GM06990 (cell line): ENCODE results near the gene TREH.

Experiments used
- DNase-seq: peaks from one replicate; pipeline ENCODE4 v3.0.0-alpha.2; 2011; ENCODE audit not compliant: insufficient read length; ENCODE audit errors: extremely low read depth
- H3K27me3 ChIP-seq: replicated peaks from 2 replicates; pipeline ENCODE4 v1.6.0; 2011; ENCODE audit warnings: low read length; ENCODE audit not compliant: control insufficient read depth, insufficient read depth
- H3K36me3 ChIP-seq: 2 replicates; pipeline ENCODE4 v1.5.1; 2011; ENCODE audit warnings: low read length; ENCODE audit not compliant: control insufficient read depth, insufficient read depth
- H3K4me3 ChIP-seq: replicated peaks from 2 replicates; pipeline ENCODE4 v1.5.1; 2011; ENCODE audit warnings: low read depth, mild to moderate bottlenecking, control low read depth, low read length
- CTCF ChIP-seq: IDR thresholded peaks from 2 replicates; pipeline ENCODE4 v1.5.1; 2011; ENCODE audit warnings: low read length, control low read depth, mild to moderate bottlenecking, inconsistent platforms; ENCODE audit not compliant: insufficient read depth, poor library complexity, severe bottlenecking

The TREH gene

GRCh38 chr11:118643142-118643994 lies 36.1 kb downstream of the TREH start:
- Histone ChIP-seq H3K27me3 (no peaks in the 10 kb centered on the region; the same call in 1 of the 2 replicates), H3K4me3 (no peak overlapping the region), H3K36me3 (no peaks in the 10 kb centered on the region)
- no peak for TF ChIP-seq CTCF
- no peak for DNase-seq

DNA sequence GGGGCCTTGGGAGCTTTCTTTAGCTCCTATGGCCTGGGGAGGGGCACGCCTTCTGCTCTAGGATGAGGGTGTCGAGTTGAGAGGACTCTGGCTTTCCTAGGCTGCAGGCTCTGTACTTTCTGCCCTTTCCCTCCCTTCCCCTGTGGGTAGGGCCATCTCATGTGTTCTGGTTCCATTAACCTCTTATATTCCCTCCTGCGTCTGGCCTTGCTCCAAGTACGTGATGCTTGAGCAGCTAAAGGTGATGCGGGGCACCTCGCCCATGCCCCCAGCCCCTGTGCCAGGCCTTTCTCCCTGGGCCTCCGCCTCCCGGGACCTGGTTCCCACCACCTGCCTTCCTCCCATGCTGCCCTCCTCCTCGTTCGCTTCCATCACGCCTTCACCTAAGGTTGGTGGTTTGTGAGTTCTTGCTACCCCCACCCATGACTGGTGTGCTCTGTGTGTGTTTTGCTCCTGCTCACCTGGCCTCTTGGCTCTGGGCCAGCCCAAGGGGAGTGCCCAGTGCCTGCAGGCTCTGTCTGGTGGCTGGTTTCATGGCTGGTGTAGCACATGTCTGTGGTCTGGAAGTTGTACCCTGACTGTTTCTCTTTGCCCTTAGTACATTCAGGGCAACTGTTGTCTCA lies 37.9 kb downstream of the TREH start:
- no peak for TF ChIP-seq CTCF
- Histone ChIP-seq H3K36me3 (no peaks in the 10 kb centered on the region), H3K4me3 (no peak overlapping the region), H3K27me3 (no peaks in the 10 kb centered on the region; the same call in 1 of the 2 replicates)
- no peak for DNase-seq

DNA sequence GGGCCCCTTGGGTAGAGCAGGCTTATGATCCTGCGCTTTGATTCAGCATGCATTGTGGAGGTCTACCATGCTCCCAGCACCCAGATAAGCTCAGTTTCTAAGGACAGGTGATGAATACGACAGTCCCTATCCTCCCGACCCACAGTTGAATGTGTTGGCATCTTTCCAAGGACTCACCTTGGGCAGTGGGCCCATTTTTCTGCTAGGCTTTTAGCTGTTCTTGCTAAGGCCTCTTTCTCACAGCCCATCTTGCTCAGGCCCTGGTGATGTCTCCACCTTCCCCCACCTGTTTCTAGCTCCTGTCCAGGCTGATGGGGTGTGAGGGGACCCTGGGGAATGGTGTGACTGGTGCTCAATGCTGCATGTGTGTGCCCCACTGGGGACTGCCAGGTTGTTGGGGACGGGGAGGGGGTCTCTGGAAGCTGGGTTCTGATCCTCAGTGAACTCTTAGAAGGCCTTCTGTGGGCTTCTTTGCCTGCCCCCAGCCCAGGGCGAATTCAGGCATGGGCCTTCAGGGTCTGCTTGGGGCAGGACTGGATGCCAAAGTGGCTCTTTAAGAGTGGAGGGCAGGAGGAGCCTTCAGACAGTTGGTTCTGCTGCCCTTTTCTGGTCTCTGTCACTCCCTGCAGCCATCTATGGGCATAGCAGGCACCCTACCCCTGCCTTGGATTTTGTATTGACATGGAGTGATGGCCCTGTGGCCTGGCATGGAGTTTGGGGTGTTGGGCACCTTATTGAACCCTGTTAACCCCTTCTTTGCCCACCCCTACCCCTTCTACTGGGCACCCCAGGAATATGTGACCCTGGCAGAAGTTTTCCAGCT lies 38.9 kb downstream of the TREH start:
- H3K4me3 ChIP-seq: no peak overlapping the region
- TF ChIP-seq CTCF: no peak
- no peaks in the 10 kb centered on the region for H3K36me3 ChIP-seq
- DNase-seq: no peak
- no peaks in the 10 kb centered on the region; the same call in none of the 2 replicates for H3K27me3 ChIP-seq

- Histone ChIP-seq H3K4me3 (no peak overlapping the region), H3K27me3 (no peaks in the 10 kb centered on the region; the same call in none of the 2 replicates), H3K36me3 (no peaks in the 10 kb centered on the region)
- no peak for TF ChIP-seq CTCF
- no peak for DNase-seq
Measured at GRCh38 chr11:118639899-118640298, 39.6 kb downstream of the TREH start.

DNA sequence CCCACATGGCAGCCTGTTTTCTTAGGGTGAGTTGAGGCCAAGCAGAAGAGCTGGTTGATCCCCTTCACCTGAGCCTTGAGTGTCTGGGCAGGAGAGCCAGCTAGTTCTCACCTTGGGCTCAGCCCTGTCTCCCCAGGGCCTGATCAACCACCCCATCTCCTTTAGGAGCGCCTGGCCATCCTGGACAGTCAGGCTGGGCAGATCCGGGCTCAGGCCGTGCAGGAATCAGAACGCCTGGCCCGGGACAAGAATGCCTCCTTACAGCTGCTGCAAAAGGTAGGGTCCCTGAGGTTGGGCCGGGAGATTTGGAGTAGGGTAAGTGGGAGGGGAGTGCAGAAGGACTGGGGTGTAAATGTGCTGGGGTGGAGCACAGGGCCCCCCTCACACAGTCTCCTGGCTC lies 40.7 kb downstream of the TREH start:
- no peak for DNase-seq
- TF ChIP-seq CTCF: no peak
- no peaks in the 10 kb centered on the region for H3K36me3 ChIP-seq
- peaks cover 1% of the 10 kb centered on the region for H3K27me3 ChIP-seq
- H3K4me3 ChIP-seq: no peak overlapping the region
